Smooth muscle cell (in vitro differentiated cells): ENCODE measurements around the gene NEO1. TPM values are rescaled to one million over a fixed set of nuclear protein-coding genes. Genes with fewer than 3 reads are reported as not detected.

Experiments used
- DNase-seq: peaks from one replicate; lab custom pipeline; 2025; ENCODE audit not compliant: unreplicated experiment; lab: John Stamatoyannopoulos, UW
- H2AFZ ChIP-seq: fragments of 200-600 bp; sonication (generic); 2 replicates; pipeline ENCODE4 v1.6.0; 2016; ENCODE audit warnings: antibody characterized with exemption, low read depth, mild to moderate bottlenecking
- H3F3A ChIP-seq: fragments of 200-600 bp; sonication (generic); 2 replicates; pipeline ENCODE4 v1.6.0; 2017; ENCODE audit warnings: antibody characterized with exemption, low read depth
- H3K27ac ChIP-seq: fragments of 200-600 bp; sonication (generic); 2 replicates; pipeline ENCODE4 v1.5.1; 2016; ENCODE audit warnings: low read depth, mild to moderate bottlenecking
- H3K27me3 ChIP-seq: fragments of 200-600 bp; sonication (generic); 2 replicates; pipeline ENCODE4 v1.6.1; 2016; ENCODE audit warnings: low read depth, mild to moderate bottlenecking
- H3K36me3 ChIP-seq: fragments of 200-600 bp; sonication (generic); 2 replicates; pipeline ENCODE4 v1.5.1; 2016; ENCODE audit warnings: low read depth
- H3K4me1 ChIP-seq: fragments of 200-600 bp; sonication (generic); 2 replicates; pipeline ENCODE4 v1.5.1; 2016; ENCODE audit warnings: low read depth
- H3K4me2 ChIP-seq: fragments of 200-600 bp; sonication (generic); 2 replicates; pipeline ENCODE4 v1.6.0; 2016; ENCODE audit warnings: mild to moderate bottlenecking
- H3K4me3 ChIP-seq: fragments of 200-600 bp; sonication (generic); 2 replicates; pipeline ENCODE4 v1.5.1; 2016; ENCODE audit warnings: mild to moderate bottlenecking
- H3K79me2 ChIP-seq: fragments of 200-600 bp; sonication (generic); 2 replicates; pipeline ENCODE4 v1.6.0; 2016; ENCODE audit warnings: low read depth, mild to moderate bottlenecking
- H3K9ac ChIP-seq: fragments of 200-600 bp; sonication (generic); 2 replicates; pipeline ENCODE4 v1.6.0; 2016; ENCODE audit warnings: low read depth
- H3K9me3 ChIP-seq: fragments of 200-600 bp; sonication (generic); replicated peaks from 2 replicates; pipeline ENCODE4 v1.5.1; 2016; ENCODE audit warnings: low read depth
- H4K20me1 ChIP-seq: fragments of 200-600 bp; sonication (generic); 2 replicates; pipeline ENCODE4 v1.6.0; 2016; ENCODE audit warnings: low read depth
- CTCF ChIP-seq: fragments of 200-600 bp; sonication (generic); IDR thresholded peaks from 2 replicates; pipeline ENCODE4 v1.5.1; 2017; ENCODE audit warnings: borderline replicate concordance, mild to moderate bottlenecking, antibody characterized with exemption; ENCODE audit not compliant: insufficient read depth, poor library complexity, severe bottlenecking
- WGBS: methylation state at CpG from one replicate; pipeline ENCODE4 v1.1.7; 2016; ENCODE audit warnings: low lambda C conversion rate; 5-methylcytosine and 5-hydroxymethylcytosine counted together
- polyA plus RNA-seq: library from polyadenylated mRNA; unstranded; fragments of >200 nt; fragmentation: Nextera tagmentation; extraction: Ambion mirVana; gene quantifications from 2 replicates; pipeline ENCODE4 v1.2.1, GENCODE V29; 2016
- total RNA-seq: library from RNA; depleted of rRNA; stranded (reverse); fragments of >200 nt; gene quantifications from 2 replicates; pipeline ENCODE4 v1.2.3, GENCODE V29; 2014

Gene NEO1
- total and polyA plus RNA-seq, 2 experiments from 2014 or later, result 4.9 to 21.8 TPM

- Histone ChIP-seq H3K4me3 (no peak overlapping the region), H3K9ac (no peak overlapping the region), H3K4me1 (no peaks in the 10 kb centered on the region), H3F3A (no peaks in the 10 kb centered on the region), H3K4me2 (no peak overlapping the region), H3K27me3 (no peaks in the 10 kb centered on the region), H2AFZ (no peak overlapping the region), H3K36me3 (no peaks in the 10 kb centered on the region), H3K27ac (no peak overlapping the region), H4K20me1 (no peaks in the 10 kb centered on the region), H3K79me2 (no peaks in the 10 kb centered on the region), H3K9me3 (no peaks in the 10 kb centered on the region)
- TF ChIP-seq CTCF, result no peak
- DNase-seq, result no peak
- WGBS, result 93% methylated on average over 12 of the region's 12 CpGs
These were observed 276.0 kb downstream of the NEO1 start for GRCh38 chr15:73328149-73328820.

- H3K4me1 ChIP-seq, result no peaks in the 10 kb centered on the region
- no peak for DNase-seq
- H3K79me2 ChIP-seq, result no peaks in the 10 kb centered on the region
- no peak for TF ChIP-seq CTCF
- H3K27me3 ChIP-seq, result no peaks in the 10 kb centered on the region
- no peak overlapping the region for H3K4me3 ChIP-seq
- no peak overlapping the region for H3K4me2 ChIP-seq
- H3K27ac ChIP-seq, result no peak overlapping the region
- no peaks in the 10 kb centered on the region for H3K9me3 ChIP-seq
- no peaks in the 10 kb centered on the region for H4K20me1 ChIP-seq
- H3F3A ChIP-seq, result no peaks in the 10 kb centered on the region
- no peak overlapping the region for H3K9ac ChIP-seq
- no peaks in the 10 kb centered on the region for H3K36me3 ChIP-seq
- no peak overlapping the region for H2AFZ ChIP-seq
- 99% methylated on average over 10 of the region's 10 CpGs for WGBS
These were observed 276.7 kb downstream of the NEO1 start for GRCh38 chr15:73328981-73329380.

GRCh38 chr15:73329501-73330200 is 277.4 kb downstream of the NEO1 start:
- Histone ChIP-seq H3K4me3 (no peak overlapping the region), H3K4me1 (no peaks in the 10 kb centered on the region), H3K9me3 (no peaks in the 10 kb centered on the region), H2AFZ (no peak overlapping the region), H3K36me3 (no peaks in the 10 kb centered on the region), H3K27ac (no peak overlapping the region), H4K20me1 (no peaks in the 10 kb centered on the region), H3K9ac (no peak overlapping the region), H3K4me2 (no peak overlapping the region), H3K27me3 (no peaks in the 10 kb centered on the region), H3K79me2 (no peaks in the 10 kb centered on the region), H3F3A (no peaks in the 10 kb centered on the region)
- WGBS, result 92% methylated on average over 21 of the region's 21 CpGs
- no peak for DNase-seq
- no peak for TF ChIP-seq CTCF
